HK-2 (cell line): ENCODE results near the gene SNX19.

Experiments
- DNase-seq: peaks from one replicate; pipeline ENCODE4 v3.0.0-alpha.2; 2018; ENCODE audit not compliant: unreplicated experiment

Gene SNX19

GRCh38 chr11:130839981-130840666 is 76.2 kb downstream of the SNX19 start:
- no peak for DNase-seq

GRCh38 chr11:130837194-130837593 is 79.1 kb downstream of the SNX19 start:
- no peak for DNase-seq

DNA sequence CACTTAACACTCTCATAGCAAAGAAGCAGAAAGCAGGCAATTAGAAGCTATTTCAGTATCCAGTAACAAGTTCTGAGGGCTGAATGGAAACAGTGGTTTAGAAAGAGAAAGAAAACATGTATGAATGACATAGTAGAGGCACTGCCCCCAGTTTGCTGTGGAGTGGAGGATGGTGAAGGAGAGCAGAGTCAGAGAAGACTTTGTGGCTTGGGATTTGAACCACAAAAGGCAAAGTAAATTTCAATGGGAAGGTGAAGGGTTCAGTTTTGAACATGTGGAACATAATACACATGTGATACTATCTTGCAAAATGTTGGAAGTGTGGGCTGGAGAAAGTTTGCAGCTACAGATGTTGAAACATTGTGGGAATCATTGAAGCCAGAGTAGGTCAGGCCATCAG is 81.4 kb downstream of the SNX19 start:
- DNase-seq, result no peak

DNA sequence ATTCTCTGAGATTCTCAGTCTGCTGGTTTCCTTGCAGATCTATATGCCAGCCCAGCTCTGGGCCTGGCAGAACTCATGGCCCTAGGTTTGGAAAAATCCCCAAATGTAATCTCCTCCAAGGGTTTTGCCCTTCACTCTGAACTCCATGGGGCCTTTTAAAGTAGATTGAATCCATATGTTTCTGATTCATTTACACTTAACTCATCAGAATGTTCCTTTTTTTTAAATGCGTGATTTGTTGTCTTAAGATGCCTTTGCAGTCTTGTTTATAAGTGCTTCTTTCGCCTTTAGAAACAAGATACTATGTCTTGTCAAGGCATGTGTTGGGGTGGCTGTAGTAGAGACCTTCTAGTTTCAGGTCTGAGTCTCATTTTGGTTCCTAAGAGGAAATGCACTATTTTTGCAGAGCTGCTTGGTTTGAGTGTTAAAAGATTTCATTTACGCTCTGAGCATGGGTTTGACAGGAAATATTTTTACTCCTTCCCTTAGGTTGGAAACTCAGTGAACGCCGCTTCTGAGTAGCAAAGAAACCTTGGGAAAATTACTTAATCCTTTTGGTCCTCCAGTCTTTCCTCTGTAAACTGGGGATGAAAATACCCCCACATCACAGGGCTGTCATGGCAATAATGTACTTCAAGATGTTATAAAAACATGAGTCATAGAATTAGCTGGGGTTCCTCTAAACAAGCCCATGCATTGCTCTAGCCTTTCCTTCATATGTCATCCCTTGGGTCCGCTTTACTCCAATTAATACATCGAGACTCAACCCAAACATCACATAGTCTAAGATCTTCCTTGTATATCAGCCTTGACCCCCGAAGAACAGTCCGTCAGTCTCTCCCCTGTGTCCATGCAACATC is 83.5 kb downstream of the SNX19 start:
- DNase-seq, result no peak

DNA sequence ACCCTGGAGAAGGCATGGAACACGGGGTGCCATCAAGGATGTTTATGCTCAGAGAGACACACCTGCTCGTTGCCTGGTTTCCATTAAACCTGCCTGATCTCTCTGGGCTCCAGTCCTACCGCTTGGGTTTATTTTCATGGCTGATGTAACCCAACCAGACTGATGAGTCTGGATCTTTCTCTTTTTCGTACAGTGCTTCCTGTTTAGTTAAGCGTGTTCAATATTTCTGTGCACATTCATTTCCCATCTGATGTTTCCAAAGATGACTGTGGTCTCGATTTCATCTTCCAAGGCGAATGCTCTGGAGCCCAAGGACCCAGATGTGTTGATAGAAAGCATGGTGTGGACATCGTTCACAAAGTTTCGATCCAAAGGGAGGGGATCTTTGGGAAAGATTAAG is 84.3 kb downstream of the SNX19 start:
- no peak for DNase-seq

- DNase-seq, result no peak
Measured at GRCh38 chr11:130831506-130831905, 84.8 kb downstream of the SNX19 start.

GRCh38 chr11:130830566-130830965 is 85.7 kb downstream of the SNX19 start:
- DNase-seq, result no peak

- DNase-seq, result no peak
Measured at GRCh38 chr11:130829920-130830511, 86.3 kb downstream of the SNX19 start.

GRCh38 chr11:130828741-130829140 is 87.5 kb downstream of the SNX19 start:
- no peak for DNase-seq

DNA sequence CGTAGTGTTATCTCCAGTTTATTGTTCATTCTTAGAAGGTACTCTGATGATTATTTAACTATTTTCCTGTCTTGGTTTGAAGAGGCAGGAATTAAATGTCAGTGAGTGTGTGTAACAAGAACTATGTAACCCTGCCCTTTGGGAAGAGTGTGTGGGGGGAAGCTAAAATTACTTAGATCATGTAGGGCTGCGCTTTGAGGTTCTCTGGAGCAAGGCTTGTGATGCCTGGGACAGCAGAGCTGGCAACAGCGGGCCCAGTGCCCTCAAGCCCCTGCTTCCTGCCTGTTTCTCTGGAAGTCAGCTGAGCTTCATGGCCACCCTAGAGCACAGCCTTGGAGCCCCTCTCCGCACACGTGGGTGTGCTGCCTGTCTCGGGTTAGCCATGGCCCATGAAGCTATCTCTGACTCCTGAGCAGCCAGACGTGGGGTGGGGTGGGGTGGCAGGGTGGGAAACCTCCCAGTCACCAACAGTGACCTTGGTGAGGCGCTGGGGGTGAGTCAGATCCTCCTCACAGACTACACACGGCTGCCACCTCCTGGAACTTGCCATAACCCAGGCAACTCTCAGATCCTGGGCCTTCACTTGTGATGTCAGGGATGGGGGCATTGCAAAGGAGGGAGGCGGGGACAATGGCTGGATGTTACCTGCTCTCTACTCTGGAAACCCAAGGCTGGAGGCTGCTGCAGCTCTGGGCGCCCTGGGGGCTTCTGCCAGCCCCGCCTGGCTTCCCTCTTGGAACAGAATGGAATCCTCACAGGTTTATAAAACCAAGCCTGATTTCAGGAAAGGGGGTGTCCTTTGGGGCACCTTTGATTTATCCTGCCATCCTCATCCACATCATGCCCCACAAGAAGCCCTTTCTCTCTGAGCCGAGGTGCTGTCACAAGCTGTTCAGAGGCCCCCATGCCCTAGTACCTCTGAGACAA is 88.6 kb downstream of the SNX19 start:
- peak; percentile 75 for DNase-seq

- no peak for DNase-seq
Measured at GRCh38 chr11:130826572-130826971, 89.7 kb downstream of the SNX19 start.

GRCh38 chr11:130825983-130826382 is 90.3 kb downstream of the SNX19 start:
- DNase-seq, result no peak

DNA sequence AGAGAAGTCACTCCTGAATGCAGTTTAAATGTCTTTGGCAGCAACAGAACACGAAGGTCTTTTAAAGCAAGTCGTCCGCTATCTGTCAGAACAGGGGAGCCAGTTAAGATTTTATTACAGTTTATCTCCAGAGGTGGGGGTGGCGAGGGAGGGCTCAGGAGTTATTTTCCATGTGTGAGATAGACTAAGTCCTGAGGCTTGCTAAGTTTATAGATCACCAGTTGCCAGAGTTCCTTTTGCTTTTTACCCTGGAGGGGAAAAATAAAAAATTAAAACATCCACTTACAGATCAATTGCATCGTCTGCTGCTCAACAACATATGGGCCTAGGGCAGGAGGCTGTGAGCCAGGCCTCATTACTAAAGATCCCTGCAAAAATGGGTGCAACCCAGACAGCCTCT is 90.7 kb downstream of the SNX19 start:
- DNase-seq, result no peak
